ENCODE results near the gene PFKM. TPM values are rescaled to one million over a fixed set of nuclear protein-coding genes. Genes with fewer than 3 reads are reported as not detected.
"Not testable (repeated sequence)": the region's sequence is repeated elsewhere in the genome, so short reads cannot be mapped to it uniquely, and the experiment has no call there.

Gene PFKM
- total RNA-seq, 4 donors from 2014 or later, result 21.7 to 48.8 (median 32.7) TPM

DNA sequence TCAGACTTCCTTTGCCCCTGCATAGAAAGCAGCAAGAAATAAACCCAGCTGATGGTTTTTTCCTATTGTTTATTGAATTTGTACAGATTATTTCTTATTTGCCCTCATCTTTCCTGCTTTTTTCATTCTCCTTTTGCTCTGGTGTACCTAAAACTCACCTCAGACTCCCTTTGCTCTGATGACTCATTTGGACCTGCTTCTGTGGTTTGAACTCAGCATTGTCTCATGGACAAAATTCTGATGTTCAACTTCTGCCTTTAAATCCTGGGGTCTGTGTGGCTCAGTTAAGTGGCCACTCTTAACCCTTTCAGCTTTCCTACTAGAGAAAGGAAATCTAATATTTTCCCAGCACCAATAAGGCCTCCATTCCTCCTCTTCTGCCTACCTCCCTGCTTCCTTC, 9.7 kb upstream of the PFKM start:
- in situ Hi-C loops (cut with MboI; ENCODE audit: low pct_ligation_motif_present in 1 of 4, low pct_unique_long_range_greater_than_20kb in 1 of 4, low sequenced_read_pairs in 3 of 4), result loop anchor here in 1 of 4 donors (10.0 kb wide), 1 partner anchor 55 kb away; no protein-coding TSS in a partner anchor
- intact Hi-C loops (cut with DNase I; ENCODE audit: low total_unique reads), result loop anchor here (10.0 kb wide), 1 partner anchor 45 kb away; the partner anchor contains the start of gene ASB8
- no peaks in the 10 kb centered on the region for H3K27me3 ChIP-seq
- no peaks in the 10 kb centered on the region for H3K36me3 ChIP-seq
- no peak for DNase-seq
- H3K4me1 ChIP-seq, result peaks cover 8 to 19% (median 16%) of the 10 kb centered on the region in 4 donors
- H3K27ac ChIP-seq, result no peak overlapping the region
- H3K9me3 ChIP-seq, result no peaks in the 10 kb centered on the region
- TF ChIP-seq EP300 (IDR thresholded peaks at IDR 0.05; ENCODE audit: low read depth) (no peak), POLR2AphosphoS5 (IDR thresholded peaks at IDR 0.05) (no peak), POLR2A (IDR thresholded peaks at IDR 0.05) (no peak)
- TF ChIP-seq, protein P1, sequence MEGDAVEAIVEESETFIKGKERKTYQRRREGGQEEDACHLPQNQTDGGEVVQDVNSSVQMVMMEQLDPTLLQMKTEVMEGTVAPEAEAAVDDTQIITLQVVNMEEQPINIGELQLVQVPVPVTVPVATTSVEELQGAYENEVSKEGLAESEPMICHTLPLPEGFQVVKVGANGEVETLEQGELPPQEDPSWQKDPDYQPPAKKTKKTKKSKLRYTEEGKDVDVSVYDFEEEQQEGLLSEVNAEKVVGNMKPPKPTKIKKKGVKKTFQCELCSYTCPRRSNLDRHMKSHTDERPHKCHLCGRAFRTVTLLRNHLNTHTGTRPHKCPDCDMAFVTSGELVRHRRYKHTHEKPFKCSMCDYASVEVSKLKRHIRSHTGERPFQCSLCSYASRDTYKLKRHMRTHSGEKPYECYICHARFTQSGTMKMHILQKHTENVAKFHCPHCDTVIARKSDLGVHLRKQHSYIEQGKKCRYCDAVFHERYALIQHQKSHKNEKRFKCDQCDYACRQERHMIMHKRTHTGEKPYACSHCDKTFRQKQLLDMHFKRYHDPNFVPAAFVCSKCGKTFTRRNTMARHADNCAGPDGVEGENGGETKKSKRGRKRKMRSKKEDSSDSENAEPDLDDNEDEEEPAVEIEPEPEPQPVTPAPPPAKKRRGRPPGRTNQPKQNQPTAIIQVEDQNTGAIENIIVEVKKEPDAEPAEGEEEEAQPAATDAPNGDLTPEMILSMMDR (IDR thresholded peaks at IDR 0.05), result no peak
- H3K4me3 ChIP-seq, result no peak overlapping the region

DNA sequence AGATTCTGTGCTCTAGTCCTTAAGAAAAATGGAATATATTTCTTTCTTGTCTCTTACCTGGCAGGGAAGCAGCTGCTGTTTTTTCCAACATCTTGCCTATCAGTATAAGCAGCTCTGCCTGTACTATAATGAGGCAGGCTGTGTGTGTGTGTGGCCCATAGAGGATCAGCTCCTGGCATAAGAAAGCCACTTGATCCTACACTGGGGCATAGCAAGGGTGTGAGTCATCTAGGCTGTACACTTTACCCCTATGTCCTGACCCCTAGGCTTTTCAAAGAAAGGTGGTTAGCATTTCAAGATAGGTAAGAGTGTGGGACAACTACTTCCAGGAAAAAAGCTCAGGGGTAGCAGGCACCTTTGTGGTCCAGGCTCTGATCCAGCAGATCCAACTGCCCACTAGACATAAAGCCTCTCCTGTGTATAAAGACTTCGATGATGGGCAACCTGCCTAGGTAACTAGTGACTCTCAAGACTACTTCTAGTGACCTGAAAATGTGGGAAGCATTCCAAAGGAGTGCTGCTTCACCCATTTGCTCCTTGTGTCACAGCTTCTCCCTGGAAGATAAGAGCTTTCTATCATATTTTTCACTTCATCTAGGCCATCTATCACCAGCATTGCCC, 8.4 kb upstream of the PFKM start:
- no peaks in the 10 kb centered on the region for H3K27me3 ChIP-seq
- no peak for DNase-seq
- whole genome bisulfite sequencing, 2 donors (ENCODE audit: low coverage in 1 of 2), result 59 to 86% methylated on average over 1 of the region's 1 CpG

DNA sequence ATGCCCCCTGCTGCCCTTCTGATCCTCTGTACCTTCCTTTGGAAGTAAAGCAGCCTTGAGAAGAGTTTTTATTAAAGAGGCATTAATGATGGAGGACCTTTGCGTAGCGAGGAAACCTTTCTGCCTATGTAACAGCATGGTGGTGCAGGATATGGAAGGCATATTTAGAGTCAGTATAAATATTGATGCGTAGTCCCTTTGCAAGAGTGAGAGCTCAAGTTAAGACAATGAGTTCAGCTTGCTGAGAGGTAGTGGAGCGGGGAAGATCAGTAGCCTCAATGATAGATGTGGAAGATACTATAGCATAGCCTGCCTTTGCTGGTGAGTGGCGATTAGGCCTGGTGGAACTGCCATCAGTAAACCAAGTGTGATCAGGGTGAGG, 7.9 kb upstream of the PFKM start:
- H3K4me3 ChIP-seq; H3K9me3 ChIP-seq; DNase-seq; H3K36me3 ChIP-seq; intact Hi-C loops (cut with DNase I; ENCODE audit: low total_unique reads); H3K27me3 ChIP-seq; H3K27ac ChIP-seq; in situ Hi-C loops (cut with MboI; ENCODE audit: low pct_ligation_motif_present in 1 of 4, low pct_unique_long_range_greater_than_20kb in 1 of 4, low sequenced_read_pairs in 3 of 4); H3K4me1 ChIP-seq: not testable (repeated sequence)
- WGBS, 2 donors (ENCODE audit: low coverage in 1 of 2), result 96 to 98% methylated on average over 4 to 5 of the region's 5 CpGs

More for the DNA sequence above, 8.4 kb upstream of the PFKM start:
- intact Hi-C loops (cut with DNase I; ENCODE audit: low total_unique reads) (no loop called here), in situ Hi-C loops (cut with MboI; ENCODE audit: low pct_ligation_motif_present in 1 of 4, low pct_unique_long_range_greater_than_20kb in 1 of 4, low sequenced_read_pairs in 3 of 4) (no loop called here)
- H3K36me3 ChIP-seq, result no peaks in the 10 kb centered on the region
- H3K27ac ChIP-seq, result no peak overlapping the region
- no peaks in the 10 kb centered on the region for H3K9me3 ChIP-seq
- TF ChIP-seq POLR2A (IDR thresholded peaks at IDR 0.05) (no peak), EP300 (IDR thresholded peaks at IDR 0.05; ENCODE audit: low read depth) (no peak), POLR2AphosphoS5 (IDR thresholded peaks at IDR 0.05) (no peak)
- TF ChIP-seq, protein P1 (IDR thresholded peaks at IDR 0.05), result no peak
- H3K4me1 ChIP-seq, result peaks cover 7 to 11% (median 8%) of the 10 kb centered on the region in 4 donors
- no peak overlapping the region for H3K4me3 ChIP-seq

DNA sequence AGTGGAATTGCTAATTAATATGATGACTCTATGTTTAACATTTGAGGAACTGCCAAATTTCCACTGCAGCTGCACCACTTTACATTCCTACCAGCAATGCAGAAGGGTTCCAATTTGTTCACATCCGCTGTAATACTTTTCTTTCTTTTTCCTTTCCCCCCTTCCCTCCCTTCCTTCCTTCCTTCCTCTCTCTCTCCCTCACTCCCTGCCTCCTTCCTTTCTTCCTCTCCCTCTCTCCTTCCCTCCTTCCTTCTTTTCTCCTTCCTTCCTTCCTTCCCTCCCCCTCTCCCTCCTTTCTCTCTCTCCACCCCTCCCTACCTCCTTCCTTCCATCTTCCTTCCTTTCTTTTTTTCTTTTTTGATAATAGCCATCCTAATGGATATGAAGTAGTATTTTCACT, 3.2 kb upstream of the PFKM start:
- H3K27me3 ChIP-seq, result no peaks in the 10 kb centered on the region
- intact Hi-C loops (cut with DNase I; ENCODE audit: low total_unique reads), result no loop called here
- H3K4me1 ChIP-seq, result peaks cover 6 to 17% (median 10%) of the 10 kb centered on the region in 4 donors
- H3K27ac ChIP-seq, result no peak overlapping the region
- H3K9me3 ChIP-seq, result no peaks in the 10 kb centered on the region
- no peak overlapping the region for H3K4me3 ChIP-seq
- no peak for DNase-seq
- H3K36me3 ChIP-seq, result no peaks in the 10 kb centered on the region
- TF ChIP-seq EP300 (IDR thresholded peaks at IDR 0.05; ENCODE audit: low read depth) (no peak), POLR2A (IDR thresholded peaks at IDR 0.05) (no peak), POLR2AphosphoS5 (IDR thresholded peaks at IDR 0.05) (no peak)
- TF ChIP-seq, protein P1 (IDR thresholded peaks at IDR 0.05), result no peak
- in situ Hi-C loops (cut with MboI; ENCODE audit: low pct_ligation_motif_present in 1 of 4, low pct_unique_long_range_greater_than_20kb in 1 of 4, low sequenced_read_pairs in 3 of 4), result no loop called here
- 92 to 97% methylated on average over 1 of the region's 1 CpG for WGBS, 2 donors (ENCODE audit: low coverage in 1 of 2)
